Right renal cortex interstitium (tissue), 3 donors: ENCODE measurements around the gene NUMA1. TPM values are rescaled to one million over a fixed set of nuclear protein-coding genes. Genes with fewer than 3 reads are reported as not detected.

ENCODE experiments used
- DNase-seq, 3 donors: peaks; one replicate each; pipeline ENCODE4 v3.0.0-alpha.2; 2013; ENCODE audit warnings: low read depth in 3 of 3, low spot score in 2 of 3
- polyA plus RNA-seq, 3 donors: library from polyadenylated mRNA; unstranded; fragments of 120-200 nt; gene quantifications; one replicate each; pipeline ENCODE4 v1.2.1, GENCODE V29; 2013; ENCODE audit not compliant: insufficient read length in 3 of 3

The NUMA1 gene
- polyA plus RNA-seq, 3 donors, result 234 to 252 (median 235) TPM

DNA sequence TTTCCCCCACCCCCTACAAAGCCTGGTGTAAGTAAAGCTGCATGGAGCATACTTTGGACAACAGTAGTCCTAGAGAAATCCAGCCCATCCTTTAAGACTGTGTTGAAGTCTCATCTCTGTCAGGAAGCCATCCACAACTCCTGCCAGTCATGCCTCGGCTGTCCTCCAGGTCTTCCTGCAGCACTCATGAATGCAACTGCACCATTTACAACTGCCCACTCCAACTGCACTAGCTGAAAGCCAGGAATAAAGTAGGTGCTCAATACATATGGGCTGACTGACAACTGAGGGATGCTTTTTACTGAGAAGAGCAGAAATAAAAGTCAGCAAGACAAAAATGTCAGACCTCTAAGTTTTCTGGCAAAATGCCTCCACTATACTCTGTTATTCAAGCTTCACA lies 54.3 kb downstream of the NUMA1 start:
- DNase-seq, result no peak

DNA sequence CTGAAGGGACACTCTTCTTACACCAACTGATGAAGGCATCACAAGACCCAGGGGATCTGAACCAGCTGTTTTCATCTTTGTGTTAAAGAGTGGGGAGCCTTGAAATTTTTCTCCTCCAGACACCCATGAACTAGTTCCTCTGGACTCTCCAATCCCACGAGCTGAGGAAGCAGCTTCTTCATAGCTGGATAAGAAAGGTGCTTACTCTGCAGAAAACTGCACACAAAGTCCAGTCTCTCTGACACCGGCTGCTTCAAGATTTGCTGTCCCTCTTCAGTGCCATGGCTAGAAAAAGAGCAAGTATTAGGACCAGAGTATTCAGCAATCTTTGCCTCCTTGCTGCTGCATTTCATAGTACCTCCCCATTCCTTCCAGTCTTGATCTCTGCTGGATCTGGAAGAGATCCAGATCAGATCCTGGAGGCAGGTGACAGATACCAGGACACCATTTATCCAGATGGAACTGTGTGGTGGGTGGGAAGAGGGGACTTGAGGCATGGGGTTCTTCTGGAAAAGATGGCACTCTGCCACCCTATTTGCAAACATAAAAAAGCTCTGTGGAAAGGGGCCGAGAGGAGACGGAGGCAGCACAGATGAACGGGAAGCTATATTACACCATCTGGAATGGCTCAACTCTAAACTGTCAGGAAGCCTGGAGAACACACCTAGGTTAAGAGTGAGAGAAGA lies 56.1 kb downstream of the NUMA1 start:
- DNase-seq, result no peak

DNA sequence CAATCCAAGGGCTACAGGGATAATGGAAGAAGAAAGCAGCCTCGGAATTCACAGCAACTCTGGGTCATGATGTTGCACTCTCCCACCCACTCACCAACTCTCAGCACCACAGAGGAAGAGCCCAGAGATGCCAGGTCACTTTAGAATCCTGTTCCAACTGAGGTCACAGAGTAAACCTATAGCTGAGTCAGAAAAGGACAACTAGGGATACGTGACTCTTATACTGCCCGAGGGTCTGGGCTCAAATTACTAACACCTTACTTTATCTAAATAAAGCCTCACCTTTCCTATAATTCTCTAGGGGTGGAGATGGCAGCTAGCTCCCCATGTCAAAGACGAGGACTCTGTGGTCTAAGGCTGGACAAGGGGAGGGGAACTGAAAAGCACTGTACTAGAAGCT lies 57.0 kb downstream of the NUMA1 start:
- DNase-seq, result no peak

DNA sequence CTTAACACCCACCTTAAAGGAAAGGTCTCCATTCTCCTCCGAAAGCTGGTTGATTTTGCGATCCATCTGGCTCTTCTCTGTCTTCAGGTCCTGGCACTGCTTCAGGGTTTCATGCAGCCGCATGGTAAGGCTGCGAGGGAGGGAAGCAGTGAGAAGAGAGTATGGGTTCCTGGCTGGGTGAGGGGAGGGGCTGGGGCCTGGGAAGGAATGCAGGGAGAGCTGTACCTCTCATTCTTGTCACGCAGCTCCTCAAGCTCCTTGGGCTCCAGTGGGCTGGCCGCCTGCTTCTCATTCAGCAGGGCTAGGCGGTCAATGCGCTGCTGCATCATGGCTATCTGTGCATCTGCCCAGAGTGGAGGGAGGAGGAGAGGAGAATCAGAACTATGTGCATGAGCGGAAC lies 62.2 kb downstream of the NUMA1 start:
- DNase-seq, result no peak

DNA sequence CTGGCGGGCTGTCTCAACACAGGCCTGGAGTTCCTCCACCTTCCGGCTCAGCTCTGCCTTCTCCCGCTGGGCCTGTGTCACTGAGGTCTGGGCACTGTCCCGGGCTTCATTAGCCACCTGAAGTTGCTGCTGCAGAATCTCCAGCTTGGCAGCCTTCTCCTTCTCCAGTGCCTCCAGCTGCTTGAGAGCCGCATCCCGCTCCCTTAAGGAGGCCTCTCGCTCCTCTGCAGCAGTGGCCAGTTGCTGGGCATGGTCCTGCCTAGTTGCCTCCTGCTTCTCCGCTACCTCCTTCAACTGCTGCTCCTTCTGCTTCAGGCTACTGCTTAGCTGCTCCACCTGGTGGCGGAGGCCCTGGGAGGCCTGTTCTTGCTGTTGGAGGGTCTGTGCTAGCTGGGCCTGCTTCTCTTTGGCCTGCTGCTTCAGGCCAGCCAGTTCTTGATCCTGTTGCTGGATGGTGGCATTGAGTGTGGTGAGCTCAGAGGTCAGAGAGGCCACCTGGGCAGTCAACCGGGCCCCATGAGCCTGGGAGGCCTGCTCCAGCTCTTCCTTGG lies 64.8 kb downstream of the NUMA1 start:
- no peak for DNase-seq

DNA sequence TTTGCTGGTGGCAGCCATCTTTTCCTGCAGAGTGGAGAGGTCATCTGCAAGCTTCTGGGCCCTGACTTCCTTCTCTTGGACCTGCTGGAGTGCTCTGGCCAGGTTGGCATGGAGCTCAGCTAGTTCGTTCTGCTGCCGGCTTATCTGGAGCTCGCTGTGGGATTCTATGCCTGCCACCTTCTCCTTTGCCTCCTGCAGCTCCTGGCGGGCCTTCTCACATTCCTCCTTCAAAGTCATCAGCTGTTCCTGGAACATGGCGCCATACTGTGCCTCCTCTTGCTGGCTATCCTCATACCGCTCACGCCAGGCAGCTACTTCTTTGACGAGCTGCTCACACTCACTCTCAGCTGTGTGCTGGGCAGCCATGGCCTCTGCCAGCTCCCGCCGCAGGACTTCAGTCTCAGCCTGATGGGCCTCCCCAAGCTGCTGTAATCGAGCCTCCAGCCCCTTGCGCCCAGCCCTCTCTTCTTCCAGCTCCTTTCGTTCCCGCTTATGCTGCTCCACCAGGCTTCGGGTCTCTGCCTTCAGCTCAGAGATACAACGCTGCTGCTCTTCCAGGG lies 65.5 kb downstream of the NUMA1 start:
- no peak for DNase-seq

DNA sequence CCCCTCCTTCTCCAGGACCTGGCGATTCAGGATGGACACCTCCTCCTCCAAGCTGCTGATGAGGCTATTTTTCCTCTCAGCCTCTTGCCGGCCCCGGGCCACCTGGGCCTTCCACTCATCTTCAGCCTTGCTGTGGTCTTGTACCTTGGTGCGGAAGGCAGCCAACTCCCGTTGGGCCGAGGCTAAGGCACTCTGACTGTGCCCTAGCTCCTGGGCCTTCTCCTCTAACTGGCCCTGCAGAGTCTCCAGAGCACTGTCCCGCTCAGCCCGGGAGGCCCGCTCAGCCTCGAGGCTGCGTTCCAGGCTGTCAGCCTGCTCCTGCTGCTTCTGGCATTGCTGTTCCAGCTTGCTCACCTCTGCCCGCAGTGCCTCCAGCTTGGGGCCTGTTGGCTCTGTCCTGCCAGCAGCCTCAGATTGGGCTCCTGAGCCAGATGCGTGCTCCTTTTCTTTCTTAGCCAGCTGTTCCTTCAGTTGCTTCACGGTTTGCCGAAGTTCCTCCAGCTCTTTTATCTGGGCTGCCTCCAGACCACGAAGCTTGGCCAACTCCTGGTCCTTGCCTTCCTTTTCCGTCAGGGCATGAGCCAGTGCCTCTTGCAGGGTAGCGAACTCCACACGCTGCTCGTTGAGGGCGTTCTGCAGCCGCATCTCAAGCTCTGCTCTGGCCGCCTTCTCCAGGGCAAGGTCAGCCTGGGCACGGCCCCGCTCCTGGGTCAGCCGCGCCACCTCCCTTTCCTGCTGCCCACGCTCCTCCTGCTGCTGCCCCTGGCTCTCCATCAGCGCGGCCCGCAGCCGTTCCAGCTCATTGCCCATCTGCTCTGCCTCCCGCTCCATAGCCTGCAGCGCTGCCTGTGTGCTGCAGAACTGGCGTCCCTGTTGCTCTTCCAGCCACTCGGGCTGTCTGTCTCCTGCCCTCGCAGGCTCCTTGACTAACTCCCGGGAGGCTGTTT lies 66.3 kb downstream of the NUMA1 start:
- no peak for DNase-seq

DNA sequence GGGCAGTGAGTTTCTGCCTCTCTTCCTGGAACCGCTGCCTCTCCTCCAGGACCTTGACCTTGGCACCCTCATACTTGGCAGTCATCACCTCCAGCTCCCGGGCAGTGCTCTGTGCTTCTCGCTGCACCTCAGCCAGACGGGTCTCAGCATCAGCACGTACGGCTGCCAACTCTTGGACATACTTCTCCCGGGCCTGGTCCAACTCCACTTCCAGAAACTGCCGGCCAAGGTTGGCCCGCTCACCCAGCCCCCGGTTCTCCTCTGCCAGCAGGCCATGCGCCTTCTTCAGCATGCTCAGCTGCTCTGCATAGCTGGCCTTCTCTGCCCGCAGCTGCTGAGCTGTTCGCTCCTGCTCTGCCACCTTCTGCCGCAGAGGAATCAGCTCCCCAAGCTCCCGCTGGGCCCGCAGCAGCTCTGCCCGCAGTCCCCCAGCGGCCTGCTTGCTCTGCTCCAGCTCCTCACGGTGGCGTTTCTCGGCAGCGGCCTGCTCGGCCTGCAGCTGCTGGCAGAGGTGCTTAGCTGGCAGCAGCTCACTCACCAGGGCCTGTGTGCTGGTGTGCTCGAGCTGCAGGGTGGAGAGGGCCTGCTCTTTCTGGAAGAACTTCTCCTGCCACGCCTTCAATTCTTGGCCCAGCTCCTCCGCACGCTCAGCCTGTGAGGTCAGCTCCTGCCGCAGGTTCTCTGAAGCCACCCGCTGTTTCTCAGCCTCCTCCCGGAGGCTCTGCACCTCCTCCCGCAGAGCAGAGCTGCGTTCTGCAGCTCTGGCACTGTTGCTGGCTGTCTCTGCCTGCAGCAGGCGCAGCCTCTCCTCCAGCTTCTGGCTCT lies 67.2 kb downstream of the NUMA1 start:
- no peak for DNase-seq

DNA sequence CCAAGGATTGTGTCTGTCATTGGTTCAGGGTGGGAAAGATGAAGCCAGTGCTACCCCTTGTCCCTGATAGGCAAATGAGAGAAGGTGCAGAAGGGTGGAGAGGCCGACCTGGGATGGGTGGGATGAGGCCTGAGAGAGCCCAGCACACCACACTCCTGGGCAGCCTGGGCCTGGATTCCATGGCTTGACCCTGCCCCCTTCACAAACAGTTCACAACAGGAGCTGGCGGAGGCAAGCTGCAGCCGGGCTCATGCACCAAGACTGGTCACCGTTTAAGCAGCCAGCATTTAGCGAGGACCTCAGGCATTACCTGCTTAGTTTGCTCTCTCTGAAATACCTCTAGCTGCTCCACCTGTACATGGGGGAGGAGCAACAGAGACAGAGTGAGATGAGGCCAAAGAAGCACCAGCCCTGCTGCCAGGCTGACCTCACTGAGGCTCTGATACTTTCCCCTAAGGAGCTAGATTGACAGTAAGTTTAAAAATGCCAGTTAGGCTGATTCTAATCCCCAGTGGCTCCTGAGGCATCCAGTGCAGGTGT lies 68.2 kb downstream of the NUMA1 start:
- no peak for DNase-seq

DNA sequence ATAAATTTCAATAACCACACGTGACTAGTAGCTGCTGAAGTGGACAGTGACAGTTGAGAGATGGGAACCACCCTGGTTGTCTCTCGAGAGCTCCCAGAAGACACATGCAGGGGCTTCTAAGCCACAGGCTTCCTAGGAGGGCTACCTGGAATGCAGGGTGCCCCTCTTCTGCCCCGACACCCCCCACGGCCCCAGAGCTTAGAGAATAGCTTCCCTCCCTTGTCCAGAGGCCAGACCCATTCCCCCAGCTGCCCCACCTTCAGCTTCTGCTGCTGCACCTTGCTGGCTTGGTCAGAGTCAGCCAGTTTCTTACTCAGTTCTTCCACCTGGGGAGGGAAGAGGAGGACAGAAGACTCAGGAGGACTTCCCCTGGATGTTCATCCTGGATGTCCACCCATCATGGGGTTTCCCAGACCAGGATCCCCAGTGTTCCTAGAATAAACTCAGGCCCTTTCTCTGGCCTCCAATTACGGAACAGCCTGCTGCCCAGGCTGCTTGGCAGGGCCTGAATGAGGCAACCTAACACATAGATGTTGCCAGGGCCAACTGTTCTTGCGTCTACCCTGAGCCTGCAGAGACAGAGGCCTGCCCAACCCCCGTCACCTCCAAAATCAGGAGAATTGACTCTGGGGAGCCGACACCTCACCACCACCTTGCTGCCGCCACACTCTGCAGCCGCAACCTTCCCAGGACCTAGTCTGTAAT lies 69.7 kb downstream of the NUMA1 start:
- no peak for DNase-seq

DNA sequence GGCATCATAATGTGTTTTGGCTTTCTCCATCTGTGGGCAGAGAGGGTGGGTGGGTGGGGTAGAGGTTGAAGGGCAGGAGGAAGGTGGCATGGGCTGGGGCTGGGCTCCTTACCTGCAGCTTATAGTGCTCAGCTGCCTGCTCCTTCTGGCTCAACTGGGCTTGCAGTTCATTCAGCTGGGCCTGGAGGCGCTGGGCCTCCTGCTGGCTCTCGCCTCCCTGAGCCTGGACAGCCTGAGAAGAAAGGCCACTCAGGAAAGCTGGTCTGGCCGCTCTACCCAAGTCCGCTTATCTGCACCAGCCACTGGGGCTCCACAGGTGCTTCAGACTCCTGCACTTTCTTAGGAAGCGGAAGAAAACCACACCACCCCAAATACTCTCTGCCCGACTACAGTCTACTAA lies 71.2 kb downstream of the NUMA1 start:
- DNase-seq, result no peak

DNA sequence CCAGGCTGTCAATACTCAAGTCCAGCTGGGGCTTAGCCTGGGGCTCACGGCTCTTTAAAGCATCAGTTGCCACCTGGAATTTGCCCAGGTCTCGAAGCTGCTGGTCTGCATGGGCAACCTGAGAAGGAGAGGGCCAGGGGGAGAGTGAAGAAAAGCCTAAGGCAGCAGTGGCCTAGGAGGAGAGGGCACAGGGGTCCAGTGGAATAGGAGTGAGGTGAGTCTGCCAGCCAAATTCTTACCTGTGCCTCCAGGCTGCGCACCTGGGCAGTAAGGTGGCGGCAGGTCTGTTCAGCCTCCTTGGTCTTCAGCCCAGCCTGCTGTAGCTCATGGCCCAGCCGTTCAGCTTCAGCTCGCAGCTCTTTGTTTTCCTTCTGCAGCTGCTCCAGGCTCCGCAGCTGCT lies 71.6 kb downstream of the NUMA1 start:
- no peak for DNase-seq

DNA sequence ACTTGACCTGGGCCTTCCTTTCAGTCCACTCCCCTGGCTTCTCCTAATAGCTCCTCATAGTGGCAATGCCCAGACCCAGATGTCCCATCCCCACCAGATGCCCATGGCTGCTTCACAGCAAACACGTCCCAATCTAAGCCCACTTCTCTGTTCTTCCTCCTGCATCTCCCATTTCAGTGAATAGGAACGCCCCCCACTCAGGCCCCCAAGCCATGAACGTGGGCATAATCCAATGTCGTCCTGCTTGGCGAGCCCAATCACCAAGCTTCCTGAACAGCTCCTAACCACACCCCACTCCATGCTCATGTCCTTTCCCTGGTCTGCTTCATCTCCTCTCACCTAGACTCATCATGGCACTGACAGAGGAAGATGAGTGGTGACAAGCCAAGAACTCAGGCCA lies 72.8 kb downstream of the NUMA1 start:
- no peak for DNase-seq

DNA sequence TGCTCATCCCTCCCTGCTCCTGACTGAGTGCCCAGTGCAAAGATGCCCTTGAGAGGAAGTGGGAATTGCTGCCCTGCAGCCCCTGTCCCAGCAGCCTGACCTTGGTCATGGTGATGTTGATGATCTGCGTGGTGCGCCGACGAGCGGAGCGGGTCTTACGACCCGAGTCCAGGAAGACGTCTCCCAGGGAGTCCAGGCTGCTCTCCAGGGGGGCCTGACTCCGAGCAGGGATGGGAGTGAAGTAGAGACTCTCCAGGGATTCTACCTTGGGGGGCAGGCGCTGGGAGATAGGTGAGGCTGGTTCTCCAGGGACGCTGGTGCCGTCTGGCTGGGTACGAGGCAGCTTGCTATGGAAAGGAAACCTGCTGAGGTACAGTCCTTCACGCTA lies 73.3 kb downstream of the NUMA1 start:
- no peak for DNase-seq

DNA sequence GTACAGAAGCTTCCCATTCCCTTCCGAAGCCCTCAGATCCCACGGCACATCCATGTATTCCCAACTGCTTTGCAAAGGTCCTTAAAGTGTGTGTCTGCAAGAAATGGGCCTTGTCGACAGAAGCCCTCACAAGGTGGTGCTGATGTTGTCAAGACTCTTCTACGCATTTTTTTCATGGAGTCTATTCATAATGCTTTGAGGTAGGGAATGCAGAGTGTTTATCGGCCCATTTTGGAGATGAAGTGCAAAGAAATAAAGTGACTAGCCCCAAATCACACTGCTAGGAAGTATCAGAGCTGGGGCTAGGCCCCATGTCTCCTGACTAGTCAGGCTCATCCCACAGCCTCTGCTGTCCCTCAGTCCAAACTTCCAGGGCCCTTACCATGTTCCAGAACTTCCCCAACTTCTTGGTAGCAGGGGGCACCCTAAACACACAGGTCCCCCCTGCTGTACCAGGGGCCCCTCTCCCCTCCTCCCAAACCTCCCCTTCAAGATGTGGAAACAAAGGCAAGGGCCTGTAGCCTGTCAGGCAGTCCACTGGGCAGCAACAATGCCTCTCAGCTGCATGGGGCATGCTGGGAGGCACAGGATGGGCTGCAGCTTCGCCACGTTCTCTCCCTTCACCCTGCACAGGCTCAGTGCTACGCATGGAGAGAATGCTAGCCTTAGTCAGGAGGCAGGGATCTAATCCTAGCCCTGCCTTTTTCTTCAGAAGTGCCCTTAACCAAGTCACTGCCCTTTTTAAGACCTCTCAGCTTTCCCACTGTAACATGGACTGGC lies 73.8 kb downstream of the NUMA1 start:
- no peak for DNase-seq

DNA sequence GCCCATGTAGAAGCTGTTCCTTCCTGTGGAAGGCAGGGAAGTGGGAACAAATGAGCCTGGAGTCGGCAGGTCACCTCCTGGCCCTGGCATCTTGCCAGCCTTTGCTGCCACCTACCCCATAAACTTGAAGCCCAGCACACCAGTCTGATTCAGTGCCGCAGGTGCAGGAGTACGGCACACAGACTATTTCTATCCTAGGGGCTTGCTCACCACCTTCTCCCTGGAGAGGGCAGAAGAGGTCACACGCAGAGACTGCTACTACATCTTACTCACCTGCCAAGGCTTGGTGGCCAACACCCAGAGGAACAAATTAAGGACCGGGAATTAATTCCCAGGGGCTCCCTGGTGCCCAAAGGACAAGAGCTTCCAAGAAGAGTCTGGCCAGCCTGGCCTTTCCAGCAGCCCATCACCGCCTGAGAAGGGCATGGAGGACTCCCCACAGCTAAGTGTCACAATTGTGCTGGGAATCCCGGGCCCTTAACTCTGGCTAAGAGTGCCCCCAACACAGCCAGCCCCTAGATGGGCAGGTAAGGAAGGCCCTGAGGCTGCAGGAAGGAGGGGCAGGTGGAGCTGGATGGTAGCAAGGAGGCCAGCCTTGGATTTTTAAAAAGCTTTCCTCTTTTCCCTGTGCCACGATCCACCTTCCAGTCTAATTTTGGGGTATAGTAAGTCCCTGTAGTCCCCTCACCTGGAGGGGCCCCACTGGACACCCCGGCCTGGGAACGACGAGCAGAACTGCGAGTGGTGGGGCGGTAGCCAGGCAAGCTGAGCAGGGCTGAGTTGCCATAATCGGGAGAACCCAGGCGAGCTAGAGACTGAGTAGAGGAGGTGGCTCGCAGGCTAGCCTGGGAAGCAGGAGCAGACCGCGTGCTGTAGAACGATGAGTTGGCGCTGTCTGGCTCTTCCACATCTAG lies 74.7 kb downstream of the NUMA1 start:
- DNase-seq, result no peak

DNA sequence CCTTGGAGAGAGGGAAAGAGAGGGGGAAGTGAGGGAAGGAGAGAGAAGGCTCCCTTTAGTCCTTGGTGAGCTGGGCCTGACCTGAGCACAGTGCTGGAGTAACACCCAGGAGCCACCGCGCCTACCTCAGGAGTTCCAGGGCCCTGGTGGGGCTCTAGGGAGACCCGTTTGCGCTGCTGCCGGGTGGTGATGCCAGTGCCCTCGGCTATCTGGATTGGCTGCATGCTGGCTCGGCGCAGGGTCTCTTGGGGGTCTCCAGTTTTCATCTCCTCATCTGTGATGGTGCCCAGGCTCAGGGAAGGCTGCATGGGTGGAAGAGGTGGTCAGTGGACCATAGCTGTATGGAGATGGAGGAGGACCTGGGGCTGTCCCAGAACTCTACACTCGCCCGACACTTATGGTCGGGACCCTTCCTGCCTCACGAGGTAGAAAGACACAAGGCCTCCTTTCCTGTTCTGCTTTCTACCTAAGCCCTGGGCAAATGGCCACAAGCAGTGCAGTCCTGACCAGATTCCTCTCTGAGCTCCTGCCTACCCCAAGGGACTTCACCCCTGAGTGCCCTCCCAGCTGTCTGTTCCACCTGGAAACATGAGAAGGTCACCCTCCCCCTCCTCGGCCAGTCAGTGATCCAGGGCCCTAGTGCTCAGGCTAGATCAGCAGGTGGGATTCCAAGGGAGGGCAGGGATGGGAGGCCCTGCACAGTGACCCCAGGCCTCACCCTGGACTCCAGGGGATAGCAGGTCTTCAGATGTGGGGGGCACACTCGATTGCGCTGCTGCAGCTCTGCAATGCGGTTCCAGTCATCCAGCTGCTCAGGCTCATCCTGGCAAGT lies 75.6 kb downstream of the NUMA1 start:
- no peak for DNase-seq
